ENCODE data around the gene NAB1. TPM values are rescaled to one million over a fixed set of nuclear protein-coding genes. Genes with fewer than 3 reads are reported as not detected.
A peak's percentile ranks its signal among the peaks of the same experiment; 100 is the strongest.

The NAB1 gene, protein sequence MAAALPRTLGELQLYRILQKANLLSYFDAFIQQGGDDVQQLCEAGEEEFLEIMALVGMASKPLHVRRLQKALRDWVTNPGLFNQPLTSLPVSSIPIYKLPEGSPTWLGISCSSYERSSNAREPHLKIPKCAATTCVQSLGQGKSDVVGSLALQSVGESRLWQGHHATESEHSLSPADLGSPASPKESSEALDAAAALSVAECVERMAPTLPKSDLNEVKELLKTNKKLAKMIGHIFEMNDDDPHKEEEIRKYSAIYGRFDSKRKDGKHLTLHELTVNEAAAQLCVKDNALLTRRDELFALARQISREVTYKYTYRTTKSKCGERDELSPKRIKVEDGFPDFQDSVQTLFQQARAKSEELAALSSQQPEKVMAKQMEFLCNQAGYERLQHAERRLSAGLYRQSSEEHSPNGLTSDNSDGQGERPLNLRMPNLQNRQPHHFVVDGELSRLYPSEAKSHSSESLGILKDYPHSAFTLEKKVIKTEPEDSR
- 10 to 100 TPM; 22.0 to 29.9 (median 23.8) TPM for total RNA-seq
- long read RNA-seq, partial matches to known transcripts = 0 of 2 reads
- long read RNA-seq, other reads (novel, unspliced or antisense) = 2 of 2 reads

DNA sequence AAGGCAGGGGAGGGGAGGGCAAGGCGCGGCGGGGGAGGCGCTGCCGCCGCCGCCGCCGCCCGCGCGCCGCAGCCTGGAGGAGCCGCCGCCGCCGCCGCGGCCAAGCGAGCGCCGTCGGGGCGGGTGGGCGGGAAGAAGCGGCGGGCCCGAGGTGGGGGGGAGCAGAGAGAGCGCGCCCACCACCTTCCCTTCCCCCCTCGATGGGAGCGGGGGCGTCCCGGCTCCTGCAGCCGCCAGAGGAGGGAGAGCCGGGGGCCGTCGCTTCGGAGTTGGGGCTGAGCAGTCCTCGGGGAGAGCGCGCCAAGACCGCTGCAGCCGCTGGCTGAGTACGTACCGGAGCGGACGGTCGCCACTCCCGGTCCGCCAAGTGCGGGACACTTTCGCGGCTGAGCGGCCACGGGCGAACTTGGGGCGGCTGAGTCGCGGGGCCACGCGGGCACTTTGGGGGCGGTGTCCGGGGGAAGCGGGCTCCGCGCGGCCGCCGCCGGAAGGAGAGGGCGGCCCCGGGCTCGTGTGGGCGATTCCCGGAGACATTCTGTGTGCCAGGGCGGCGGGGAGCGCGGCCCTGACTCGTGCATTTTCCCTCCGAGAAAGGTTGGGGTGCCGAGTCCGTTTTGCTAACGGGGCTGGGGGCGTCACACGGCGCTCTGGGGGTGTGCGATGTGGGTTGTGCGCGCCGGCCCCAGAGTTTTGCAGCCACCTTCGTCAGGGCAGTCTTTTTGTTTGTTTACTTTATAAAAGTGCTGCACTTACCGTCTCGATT lies at the start of gene NAB1:
Gene NAB1 (plus strand): TSS at position 49 of the 763 bp plus-strand sequence. CDS start 10,094 bp downstream, outside the sequence.
- Histone ChIP-seq H3K27ac (peak within 1 kb of the TSS; percentile 93 to 96 (median 93)), H3K36me3 (no peaks in the 10 kb centered on the region), H3K4me1 (peaks cover 0 to 16% (median 2%) of the 10 kb centered on the region in 4 donors), H3K27me3 (no peaks in the 10 kb centered on the region), H3K9me3 (no peaks in the 10 kb centered on the region), H3K4me3 (peak within 1 kb of the TSS; percentile 73 to 82 (median 81))
- TF ChIP-seq, protein P1, sequence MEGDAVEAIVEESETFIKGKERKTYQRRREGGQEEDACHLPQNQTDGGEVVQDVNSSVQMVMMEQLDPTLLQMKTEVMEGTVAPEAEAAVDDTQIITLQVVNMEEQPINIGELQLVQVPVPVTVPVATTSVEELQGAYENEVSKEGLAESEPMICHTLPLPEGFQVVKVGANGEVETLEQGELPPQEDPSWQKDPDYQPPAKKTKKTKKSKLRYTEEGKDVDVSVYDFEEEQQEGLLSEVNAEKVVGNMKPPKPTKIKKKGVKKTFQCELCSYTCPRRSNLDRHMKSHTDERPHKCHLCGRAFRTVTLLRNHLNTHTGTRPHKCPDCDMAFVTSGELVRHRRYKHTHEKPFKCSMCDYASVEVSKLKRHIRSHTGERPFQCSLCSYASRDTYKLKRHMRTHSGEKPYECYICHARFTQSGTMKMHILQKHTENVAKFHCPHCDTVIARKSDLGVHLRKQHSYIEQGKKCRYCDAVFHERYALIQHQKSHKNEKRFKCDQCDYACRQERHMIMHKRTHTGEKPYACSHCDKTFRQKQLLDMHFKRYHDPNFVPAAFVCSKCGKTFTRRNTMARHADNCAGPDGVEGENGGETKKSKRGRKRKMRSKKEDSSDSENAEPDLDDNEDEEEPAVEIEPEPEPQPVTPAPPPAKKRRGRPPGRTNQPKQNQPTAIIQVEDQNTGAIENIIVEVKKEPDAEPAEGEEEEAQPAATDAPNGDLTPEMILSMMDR (IDR thresholded peaks at IDR 0.05) = no peak
- TF ChIP-seq POLR2A (IDR thresholded peaks at IDR 0.05) = peak; percentile 17
- 0% methylated on average over 9 of the region's 95 CpGs for whole genome bisulfite sequencing (ENCODE audit: insufficient coverage, low coverage, low lambda C conversion rate, missing lambda C conversion rate)
- DNase-seq (peak; percentile 69 to 75 (median 69)), ATAC-seq (peak; percentile 38 to 53 (median 46))
- intact Hi-C loops (cut with DNase I) = no loop called here

DNA sequence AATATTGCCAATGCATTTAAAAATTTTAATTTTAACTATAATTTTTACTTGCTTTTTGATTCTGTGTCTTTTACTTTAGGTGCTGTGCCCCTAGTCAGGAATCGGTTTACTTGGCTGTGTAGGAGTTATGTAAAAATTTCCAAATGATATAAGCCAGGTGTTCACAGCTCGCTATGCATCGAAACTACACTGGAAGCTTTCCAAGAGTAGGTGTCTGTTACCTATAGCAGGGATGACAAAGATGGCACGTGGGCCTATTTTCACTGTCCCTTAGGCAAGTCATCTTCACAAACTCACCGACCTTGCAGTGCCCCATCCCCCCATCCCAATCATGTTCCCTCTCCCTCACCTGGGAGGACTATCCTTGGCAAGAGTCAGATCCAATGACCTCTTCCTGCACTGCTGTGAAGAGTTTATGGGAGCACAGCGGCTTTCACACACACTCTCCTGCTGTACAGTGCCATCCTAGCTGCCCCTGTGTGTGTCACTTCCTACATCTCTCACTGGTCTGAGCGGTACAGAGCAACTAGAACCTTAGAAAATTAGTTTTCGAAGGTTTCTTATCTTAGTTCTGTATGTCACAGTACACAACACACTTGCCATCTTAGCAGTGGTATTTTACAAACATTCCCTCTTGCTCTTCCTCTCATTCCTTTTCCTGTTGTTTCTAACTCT lies 49.2 kb upstream of the NAB1 start:
- Histone ChIP-seq H3K4me3 (no peak overlapping the region), H3K27ac (no peak overlapping the region), H3K36me3 (no peaks in the 10 kb centered on the region), H3K27me3 (no peaks in the 10 kb centered on the region), H3K4me1 (no peaks in the 10 kb centered on the region), H3K9me3 (no peaks in the 10 kb centered on the region)
- WGBS (ENCODE audit: insufficient coverage, low coverage, low lambda C conversion rate, missing lambda C conversion rate) = 81% methylated on average over 8 of the region's 8 CpGs
- ATAC-seq (no peak), DNase-seq (no peak)
- intact Hi-C loops (cut with DNase I) = no loop called here
- TF ChIP-seq, protein P1 (IDR thresholded peaks at IDR 0.05) = no peak
- TF ChIP-seq POLR2A (IDR thresholded peaks at IDR 0.05) = no peak

DNA sequence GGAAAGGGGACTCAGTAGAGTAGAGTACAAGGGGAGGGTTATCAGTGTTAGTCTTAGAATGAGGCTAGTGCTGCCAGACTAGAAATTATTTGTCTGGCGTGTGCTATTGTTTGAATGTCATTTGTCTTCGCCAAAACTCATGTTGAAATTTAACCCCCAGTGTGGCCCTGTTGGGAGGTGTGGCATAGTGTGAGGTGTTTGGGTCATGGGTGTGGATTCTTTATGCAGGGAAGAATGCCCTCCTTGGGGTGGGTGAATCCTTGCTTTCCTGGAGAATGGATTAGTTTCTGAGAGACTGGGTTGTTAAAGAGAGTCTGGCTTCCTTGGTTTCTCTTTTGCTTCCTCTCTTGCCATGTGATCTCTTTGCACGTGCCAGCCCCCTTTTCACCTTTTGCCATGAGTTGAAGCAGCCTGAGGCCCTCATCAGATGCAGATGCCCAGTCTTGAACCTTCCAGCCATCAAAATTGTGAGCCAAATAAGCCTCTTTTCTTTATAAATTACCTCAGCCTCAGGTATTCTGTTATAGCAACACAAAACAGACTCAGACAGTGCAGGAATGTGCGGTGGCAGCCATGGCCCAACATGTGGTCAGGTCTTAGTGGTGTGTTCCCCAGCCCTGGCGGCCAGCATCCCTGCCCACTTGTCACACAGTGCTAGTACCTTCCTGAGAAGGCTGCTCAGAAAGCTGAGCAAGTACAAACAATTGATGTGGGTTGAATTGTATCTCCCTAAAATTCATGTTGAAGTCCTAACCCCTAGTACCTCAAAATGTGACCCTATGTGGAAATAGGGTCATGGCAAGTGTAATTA lies 48.4 kb upstream of the NAB1 start:
- DNase-seq (no peak), ATAC-seq (peak in 1 of 4 donors; percentile 42)
- H3K9me3 ChIP-seq = no peaks in the 10 kb centered on the region
- no peaks in the 10 kb centered on the region for H3K4me1 ChIP-seq
- H3K27ac ChIP-seq = no peak overlapping the region
- H3K27me3 ChIP-seq = no peaks in the 10 kb centered on the region
- H3K36me3 ChIP-seq = no peaks in the 10 kb centered on the region
- WGBS (ENCODE audit: insufficient coverage, low coverage, low lambda C conversion rate, missing lambda C conversion rate) = 44% methylated on average over 5 of the region's 5 CpGs
- H3K4me3 ChIP-seq = no peak overlapping the region
- intact Hi-C loops (cut with DNase I) = no loop called here
- TF ChIP-seq POLR2A (IDR thresholded peaks at IDR 0.05) = no peak
- TF ChIP-seq, protein P1 (IDR thresholded peaks at IDR 0.05) = no peak

DNA sequence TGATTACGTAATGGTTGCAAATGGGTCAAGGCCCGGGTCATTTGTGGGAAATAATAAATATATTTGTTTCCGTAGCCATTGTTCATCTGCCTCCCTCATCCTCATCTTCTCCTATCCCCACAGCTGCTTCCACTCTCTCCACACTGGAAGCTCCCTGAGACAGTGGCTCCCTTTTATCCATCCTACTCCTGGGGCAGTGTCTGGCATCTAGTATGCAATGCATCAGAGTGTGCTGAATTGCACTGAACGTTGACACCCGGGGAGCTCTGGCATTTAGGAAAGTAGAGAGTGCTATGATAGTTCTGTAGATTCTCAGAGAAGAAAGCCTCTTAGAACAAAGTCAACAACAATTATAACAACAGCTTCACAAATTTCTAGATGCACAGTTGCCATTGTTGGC lies 45.5 kb upstream of the NAB1 start:
- Histone ChIP-seq H3K9me3 (no peaks in the 10 kb centered on the region), H3K4me1 (no peaks in the 10 kb centered on the region), H3K4me3 (no peak overlapping the region), H3K27me3 (no peaks in the 10 kb centered on the region), H3K27ac (no peak overlapping the region), H3K36me3 (no peaks in the 10 kb centered on the region)
- intact Hi-C loops (cut with DNase I) = no loop called here
- no peak for TF ChIP-seq POLR2A (IDR thresholded peaks at IDR 0.05)
- TF ChIP-seq, protein P1 (IDR thresholded peaks at IDR 0.05) = no peak
- ATAC-seq (no peak), DNase-seq (no peak)
- WGBS (ENCODE audit: insufficient coverage, low coverage, low lambda C conversion rate, missing lambda C conversion rate) = 80% methylated on average over 5 of the region's 5 CpGs

All from right lobe of liver (tissue), 6 donors.